ENCODE results near the gene CHADL. TPM values are rescaled to one million over a fixed set of nuclear protein-coding genes. Genes with fewer than 3 reads are reported as not detected.

Gene CHADL, protein sequence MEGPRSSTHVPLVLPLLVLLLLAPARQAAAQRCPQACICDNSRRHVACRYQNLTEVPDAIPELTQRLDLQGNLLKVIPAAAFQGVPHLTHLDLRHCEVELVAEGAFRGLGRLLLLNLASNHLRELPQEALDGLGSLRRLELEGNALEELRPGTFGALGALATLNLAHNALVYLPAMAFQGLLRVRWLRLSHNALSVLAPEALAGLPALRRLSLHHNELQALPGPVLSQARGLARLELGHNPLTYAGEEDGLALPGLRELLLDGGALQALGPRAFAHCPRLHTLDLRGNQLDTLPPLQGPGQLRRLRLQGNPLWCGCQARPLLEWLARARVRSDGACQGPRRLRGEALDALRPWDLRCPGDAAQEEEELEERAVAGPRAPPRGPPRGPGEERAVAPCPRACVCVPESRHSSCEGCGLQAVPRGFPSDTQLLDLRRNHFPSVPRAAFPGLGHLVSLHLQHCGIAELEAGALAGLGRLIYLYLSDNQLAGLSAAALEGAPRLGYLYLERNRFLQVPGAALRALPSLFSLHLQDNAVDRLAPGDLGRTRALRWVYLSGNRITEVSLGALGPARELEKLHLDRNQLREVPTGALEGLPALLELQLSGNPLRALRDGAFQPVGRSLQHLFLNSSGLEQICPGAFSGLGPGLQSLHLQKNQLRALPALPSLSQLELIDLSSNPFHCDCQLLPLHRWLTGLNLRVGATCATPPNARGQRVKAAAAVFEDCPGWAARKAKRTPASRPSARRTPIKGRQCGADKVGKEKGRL
- 1 to 10 TPM in 1 of 3 donors, under 1 TPM in 2; 0.35 to 1.2 (median 0.36) TPM for total RNA-seq
- total RNA-seq (2013), result 0.34 TPM

DNA sequence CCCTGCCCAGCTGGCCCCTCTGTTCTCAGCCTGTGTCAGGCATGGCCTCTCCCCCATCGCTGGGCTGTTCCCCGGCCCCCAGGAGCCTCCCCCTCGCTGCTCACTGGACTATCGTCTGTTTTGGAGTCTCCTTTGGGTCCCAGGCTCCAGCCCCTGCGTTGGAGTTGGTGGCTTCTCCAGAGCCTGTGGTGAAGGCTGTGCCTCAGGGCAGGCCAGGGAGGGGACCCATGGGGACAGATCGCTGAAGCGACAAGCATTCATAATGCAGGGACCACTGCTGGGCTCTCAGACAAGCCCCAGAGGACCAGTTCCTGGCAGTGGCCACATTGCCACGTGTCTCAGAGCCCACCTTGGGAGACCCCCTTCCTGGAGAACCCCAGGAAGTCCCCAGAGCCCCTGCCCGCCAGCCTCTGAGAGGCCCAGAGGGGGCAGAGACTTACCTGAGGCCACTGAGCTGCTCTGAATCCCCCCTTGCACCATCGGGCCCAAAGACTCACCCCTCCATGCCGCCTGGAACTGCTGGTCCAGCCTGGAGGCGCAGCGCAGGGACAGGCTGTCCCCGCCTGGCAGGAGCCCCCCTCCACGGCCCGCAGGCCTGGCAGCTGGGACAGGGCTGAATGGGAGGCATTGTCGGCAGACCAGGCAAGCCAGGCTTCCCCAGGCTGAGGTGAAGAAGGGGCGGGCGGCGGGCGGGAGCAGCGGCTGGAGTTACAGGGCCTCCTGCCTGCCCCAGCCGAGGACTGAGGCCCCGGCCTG lies at the start of gene CHADL:
Gene CHADL (minus strand): TSS at position 555 of the 756 bp plus-strand sequence. CDS start 50 bp downstream, at position 505.
- ATAC-seq (no peak), DNase-seq (no peak)
- H3K4me3 ChIP-seq (ENCODE audit: low read length), result no peak within 1 kb of the TSS
- peaks cover 5 to 13% of the 10 kb centered on the region in 2 donors for H3K4me1 Mint-ChIP-seq
- TF ChIP-seq, protein P1, sequence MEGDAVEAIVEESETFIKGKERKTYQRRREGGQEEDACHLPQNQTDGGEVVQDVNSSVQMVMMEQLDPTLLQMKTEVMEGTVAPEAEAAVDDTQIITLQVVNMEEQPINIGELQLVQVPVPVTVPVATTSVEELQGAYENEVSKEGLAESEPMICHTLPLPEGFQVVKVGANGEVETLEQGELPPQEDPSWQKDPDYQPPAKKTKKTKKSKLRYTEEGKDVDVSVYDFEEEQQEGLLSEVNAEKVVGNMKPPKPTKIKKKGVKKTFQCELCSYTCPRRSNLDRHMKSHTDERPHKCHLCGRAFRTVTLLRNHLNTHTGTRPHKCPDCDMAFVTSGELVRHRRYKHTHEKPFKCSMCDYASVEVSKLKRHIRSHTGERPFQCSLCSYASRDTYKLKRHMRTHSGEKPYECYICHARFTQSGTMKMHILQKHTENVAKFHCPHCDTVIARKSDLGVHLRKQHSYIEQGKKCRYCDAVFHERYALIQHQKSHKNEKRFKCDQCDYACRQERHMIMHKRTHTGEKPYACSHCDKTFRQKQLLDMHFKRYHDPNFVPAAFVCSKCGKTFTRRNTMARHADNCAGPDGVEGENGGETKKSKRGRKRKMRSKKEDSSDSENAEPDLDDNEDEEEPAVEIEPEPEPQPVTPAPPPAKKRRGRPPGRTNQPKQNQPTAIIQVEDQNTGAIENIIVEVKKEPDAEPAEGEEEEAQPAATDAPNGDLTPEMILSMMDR (IDR thresholded peaks at IDR 0.05), result no peak
- 84% methylated on average over 24 of the region's 24 CpGs for WGBS (ENCODE audit: insufficient coverage)
- H3K9me3 ChIP-seq (ENCODE audit: control insufficient read depth, insufficient read depth, low read length), result no peaks in the 10 kb centered on the region
- peaks cover 0 to 3% of the 10 kb centered on the region in 2 donors for H3K27me3 Mint-ChIP-seq (ENCODE audit: low read depth in 2 of 2)
- no peak within 1 kb of the TSS for H3K27ac ChIP-seq (ENCODE audit: low read length)
- peaks cover 7% of the 10 kb centered on the region for H3K4me1 ChIP-seq (ENCODE audit: control insufficient read depth, insufficient read depth, low read length)
- H3K27ac Mint-ChIP-seq, result peak within 1 kb of the TSS in 1 of 2 donors; percentile 43
- no peaks in the 10 kb centered on the region for H3K27me3 ChIP-seq (ENCODE audit: control insufficient read depth, insufficient read depth, low read length)
- H3K36me3 ChIP-seq (ENCODE audit: control insufficient read depth, insufficient read depth, low read length), result peaks cover 3% of the 10 kb centered on the region
- intact Hi-C loops (cut with micrococcal nuclease), result no loop called here
- no peaks in the 10 kb centered on the region for H3K9me3 Mint-ChIP-seq
- H3K4me3 Mint-ChIP-seq, result peak within 1 kb of the TSS; percentile 36
- no peaks in the 10 kb centered on the region for H3K36me3 Mint-ChIP-seq

DNA sequence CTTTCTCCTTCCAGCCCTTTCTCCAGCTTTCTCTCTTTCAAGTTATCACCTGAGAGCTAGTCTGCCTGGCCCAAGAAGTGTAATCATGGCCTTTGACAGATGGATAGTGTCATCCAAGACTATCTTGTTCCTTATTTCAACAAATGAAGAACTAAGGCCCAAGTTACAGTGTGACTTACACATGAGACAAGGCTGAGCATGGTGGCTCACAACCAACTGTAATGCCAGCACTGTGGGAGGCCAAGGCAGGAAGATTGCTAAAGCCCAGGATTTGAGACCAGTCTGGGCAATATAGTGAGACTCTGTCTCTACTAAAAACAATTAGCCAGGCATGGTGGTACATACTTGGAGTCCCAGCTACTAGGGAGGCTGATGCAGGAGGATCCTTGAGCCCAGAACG lies 48.9 kb upstream of the CHADL start:
- Histone ChIP-seq H3K9me3 (ENCODE audit: control insufficient read depth, insufficient read depth, low read length) (no peaks in the 10 kb centered on the region), H3K27me3 (ENCODE audit: control insufficient read depth, insufficient read depth, low read length) (no peaks in the 10 kb centered on the region), H3K4me3 (ENCODE audit: low read length) (no peak overlapping the region), H3K4me1 (ENCODE audit: control insufficient read depth, insufficient read depth, low read length) (peaks cover 13% of the 10 kb centered on the region), H3K27ac (ENCODE audit: low read length) (no peak overlapping the region), H3K36me3 (ENCODE audit: control insufficient read depth, insufficient read depth, low read length) (no peaks in the 10 kb centered on the region)
- DNase-seq, result no peak
- H3K36me3 Mint-ChIP-seq, result no peaks in the 10 kb centered on the region
- no peaks in the 10 kb centered on the region for H3K27me3 Mint-ChIP-seq (ENCODE audit: low read depth in 2 of 2)
- H3K4me3 Mint-ChIP-seq, result no peak overlapping the region
- WGBS (ENCODE audit: insufficient coverage), result 75% methylated on average over 1 of the region's 1 CpG
- no peak for ATAC-seq
- H3K4me1 Mint-ChIP-seq, result peaks cover 17 to 23% of the 10 kb centered on the region in 2 donors
- intact Hi-C loops (cut with micrococcal nuclease), result loop anchor here (10.0 kb wide), 1 partner anchor 85 kb away; the partner anchor contains the start of gene L3MBTL2
- no peaks in the 10 kb centered on the region for H3K9me3 Mint-ChIP-seq
- no peak overlapping the region for H3K27ac Mint-ChIP-seq
- TF ChIP-seq, protein P1 (IDR thresholded peaks at IDR 0.05), result no peak

DNA sequence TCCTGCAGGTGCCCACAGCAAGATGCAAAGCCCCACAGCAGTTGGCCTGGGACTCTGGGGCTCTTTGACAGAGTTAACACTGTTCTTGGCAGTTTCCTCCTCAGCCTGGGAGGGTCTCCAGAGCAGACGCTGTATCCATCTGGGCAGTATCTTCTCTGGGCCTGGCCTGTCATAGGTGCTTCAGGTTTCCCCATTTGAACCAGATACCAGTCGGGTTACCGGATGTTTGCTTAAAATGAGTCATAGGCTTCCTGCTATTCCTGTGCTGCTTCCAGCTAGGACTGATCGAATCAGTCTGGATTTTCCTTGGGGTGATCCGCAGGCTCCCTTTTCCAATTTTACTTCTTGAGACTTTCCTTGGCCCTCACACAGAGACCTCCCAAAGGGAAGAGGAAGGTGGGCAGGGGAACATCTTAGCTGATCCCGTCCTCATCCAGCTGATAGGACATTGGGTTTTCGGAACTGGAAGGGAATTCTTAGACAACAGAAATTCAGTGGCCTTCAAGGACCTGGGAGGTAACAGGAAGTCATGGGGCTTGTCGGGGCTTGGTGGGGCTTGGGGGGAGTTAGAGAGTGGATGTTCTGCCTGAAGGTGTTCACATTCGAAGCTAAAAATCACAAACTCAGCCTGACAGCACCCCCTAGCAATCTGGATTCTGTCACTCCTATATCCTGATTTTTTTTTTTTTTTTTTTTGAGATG lies 47.7 kb upstream of the CHADL start:
- no peaks in the 10 kb centered on the region for H3K27me3 Mint-ChIP-seq (ENCODE audit: low read depth in 2 of 2)
- H3K4me3 Mint-ChIP-seq, result peak overlapping the region; percentile 57
- DNase-seq (no peak), ATAC-seq (no peak)
- no peaks in the 10 kb centered on the region for H3K9me3 Mint-ChIP-seq
- intact Hi-C loops (cut with micrococcal nuclease), result loop anchor here (10.0 kb wide), 1 partner anchor 84 kb away; the partner anchor contains the start of gene L3MBTL2
- no peaks in the 10 kb centered on the region for H3K36me3 Mint-ChIP-seq
- Histone ChIP-seq H3K36me3 (ENCODE audit: control insufficient read depth, insufficient read depth, low read length) (no peaks in the 10 kb centered on the region), H3K4me3 (ENCODE audit: low read length) (no peak overlapping the region), H3K27me3 (ENCODE audit: control insufficient read depth, insufficient read depth, low read length) (no peaks in the 10 kb centered on the region), H3K27ac (ENCODE audit: low read length) (no peak overlapping the region), H3K9me3 (ENCODE audit: control insufficient read depth, insufficient read depth, low read length) (no peaks in the 10 kb centered on the region), H3K4me1 (ENCODE audit: control insufficient read depth, insufficient read depth, low read length) (peaks cover 15% of the 10 kb centered on the region)
- 93% methylated on average over 7 of the region's 9 CpGs for WGBS (ENCODE audit: insufficient coverage)
- H3K4me1 Mint-ChIP-seq, result peaks cover 17 to 26% of the 10 kb centered on the region in 2 donors
- TF ChIP-seq, protein P1 (IDR thresholded peaks at IDR 0.05), result no peak
- H3K27ac Mint-ChIP-seq, result peak overlapping the region; percentile 70 to 81

Data from natural killer cell (primary cell).